Posterior cingulate gyrus (tissue), 11 donors: Measurements from ENCODE around the gene KRTCAP2.
"Not testable (repeated sequence)": the region's sequence is repeated elsewhere in the genome, so short reads cannot be mapped to it uniquely, and the experiment has no call there.

Source experiments
- DNase-seq, 10 donors: peaks; one replicate each; pipeline versions ENCODE4 v3.0.0 to v3.0.0-alpha.2; 2020 to 2021; ENCODE audit warnings: mixed read lengths in 3 of 10
- intact Hi-C: fragments of 100-400 bp; cut with DNase I; formaldehyde crosslinking; loops from one replicate; pipeline ENCODE4 v1.15.1; 2023

The KRTCAP2 gene

DNA sequence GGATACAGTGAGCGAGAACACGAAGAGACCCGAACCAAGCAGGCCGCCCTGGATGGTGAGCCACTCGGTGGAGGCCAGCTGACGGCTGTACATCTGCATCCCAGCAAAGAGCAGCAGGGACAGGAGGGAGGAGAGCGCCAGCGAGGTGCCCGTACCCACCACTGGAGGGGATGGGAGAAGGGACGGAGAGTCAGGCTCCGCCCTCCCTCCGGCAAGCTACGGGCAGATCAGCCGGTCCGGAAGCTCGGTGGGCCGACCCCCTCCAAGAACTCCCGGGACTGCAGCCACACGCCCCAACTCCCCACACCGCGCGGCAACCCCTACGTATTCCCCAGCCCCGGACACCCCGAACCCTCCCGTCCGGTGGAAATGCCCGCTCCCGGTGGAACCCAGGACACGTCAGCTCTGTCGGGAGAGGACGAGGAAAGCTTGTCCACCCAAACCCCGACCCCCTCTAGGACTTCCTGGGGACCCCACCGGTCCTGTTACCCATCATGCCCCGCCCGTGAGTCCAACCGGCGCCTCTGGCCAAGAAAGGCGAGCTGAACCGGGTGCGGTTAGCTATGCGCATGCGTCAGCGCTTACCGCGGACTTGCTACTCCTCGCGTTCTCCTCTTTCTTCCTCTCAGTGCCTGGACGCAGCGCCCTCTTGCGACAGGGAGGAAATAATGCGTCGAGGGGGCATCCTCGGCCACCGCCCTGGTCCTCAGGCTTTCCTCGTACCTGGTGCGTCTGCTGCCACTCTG lies at the start of gene KRTCAP2:
KRTCAP2 (minus strand) TSS at position 573 of the 746 bp plus-strand sequence; CDS start at position 493, 80 bp downstream.
- DNase-seq: peak; percentile 94 to 99 (median 96)
- intact Hi-C loops: no loop called here

DNA sequence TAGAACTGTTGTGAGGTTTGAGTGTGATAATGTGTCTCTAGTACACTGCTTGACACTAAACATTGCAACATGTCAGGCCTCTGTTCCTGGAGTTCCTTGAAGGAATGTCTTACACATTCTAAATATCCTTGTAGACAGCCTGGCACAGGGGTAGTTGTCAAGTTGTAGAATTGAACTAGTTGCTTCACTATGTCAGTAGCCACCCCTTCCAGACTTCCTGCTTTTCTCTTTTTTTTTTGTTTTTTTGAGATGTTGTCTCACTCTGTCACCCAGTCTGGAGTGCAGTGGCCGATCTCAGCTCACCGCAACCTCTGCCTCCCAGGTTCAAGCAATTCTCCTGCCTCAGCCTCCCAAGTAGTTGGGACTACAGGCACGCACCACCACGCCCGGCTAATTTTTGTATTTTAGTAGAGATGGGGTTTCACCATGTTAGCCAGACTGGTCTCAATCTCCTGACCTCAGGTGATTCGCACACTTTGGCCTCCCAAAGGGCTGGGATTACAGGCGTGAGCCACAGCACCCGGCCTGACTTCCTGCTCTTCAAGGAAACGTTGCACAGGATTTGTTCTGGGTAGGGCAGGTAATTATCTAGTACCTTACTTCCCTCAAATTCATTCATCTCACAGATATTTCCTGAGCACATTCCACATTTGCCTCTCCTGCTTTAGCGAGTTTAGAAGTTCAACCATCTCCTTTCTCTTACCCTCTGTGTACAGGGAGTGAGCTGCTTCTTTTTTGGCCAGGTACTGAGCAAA lies 47.3 kb upstream of the KRTCAP2 start:
- DNase-seq, intact Hi-C loops: not testable (repeated sequence)

DNA sequence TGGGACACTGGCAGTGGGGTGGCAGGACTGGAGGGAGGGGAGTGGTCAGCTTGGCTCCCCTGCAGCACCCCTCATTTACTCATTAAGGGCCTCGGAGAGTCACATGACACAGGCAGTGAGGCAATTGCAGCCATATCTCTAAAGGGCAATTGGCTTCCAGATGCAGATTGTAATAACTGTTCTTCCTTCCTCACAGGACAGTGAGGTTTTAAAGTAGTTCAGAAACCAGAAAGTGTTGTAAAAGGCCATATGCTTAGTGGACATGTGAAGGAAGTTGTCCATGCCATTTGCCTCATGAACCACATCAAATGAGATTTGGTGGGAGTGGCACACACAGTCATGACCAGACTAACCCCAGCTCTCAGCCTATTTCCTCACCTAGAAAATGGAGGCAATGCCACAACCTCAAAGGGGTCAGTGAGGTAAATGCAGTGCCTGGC lies 46.5 kb upstream of the KRTCAP2 start:
- peak in 6 of 10 donors; percentile 53 to 94 (median 62) for DNase-seq
- intact Hi-C loops: loop anchor here (1.0 kb wide), 1 partner anchor 22 kb away; a partner anchor contains a TSS

DNA sequence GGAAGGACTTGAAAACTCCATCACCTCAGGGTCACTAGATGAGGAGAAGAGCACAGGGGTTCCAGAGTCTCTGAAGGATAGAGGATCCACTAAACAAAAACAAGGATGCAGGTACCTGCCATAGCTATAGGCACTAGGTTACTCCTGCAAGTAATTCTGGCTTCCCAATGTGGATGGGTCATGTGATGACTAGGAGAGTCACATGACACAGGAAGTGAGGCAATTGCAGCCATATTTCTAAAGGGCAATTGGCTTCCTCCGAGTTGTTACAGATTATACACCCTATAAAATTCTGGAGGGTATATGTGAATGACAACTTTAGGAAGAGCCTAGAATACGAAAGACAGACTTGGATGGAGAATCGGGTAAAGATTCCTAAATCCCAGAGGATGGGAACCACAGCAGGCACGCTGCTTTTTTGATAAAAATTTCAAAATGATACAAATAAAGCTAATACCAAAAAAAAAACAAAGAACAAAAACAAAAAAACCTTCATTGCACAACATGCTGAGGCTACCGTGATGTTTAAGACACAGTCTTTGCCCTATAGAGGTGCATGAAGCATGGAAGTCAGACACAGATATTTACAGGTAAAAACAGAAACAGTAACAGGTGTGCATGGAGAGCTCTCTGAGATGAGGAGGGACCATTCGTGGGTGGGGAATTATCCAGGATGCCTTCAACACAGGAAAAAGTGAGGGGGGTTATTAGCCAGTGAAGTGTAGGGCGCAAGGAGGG lies 45.9 kb upstream of the KRTCAP2 start:
- peak in 5 of 10 donors; percentile 66 to 90 (median 68) for DNase-seq
- intact Hi-C loops: loop anchor here (1.0 kb wide), 1 partner anchor 22 kb away; a partner anchor contains a TSS

DNA sequence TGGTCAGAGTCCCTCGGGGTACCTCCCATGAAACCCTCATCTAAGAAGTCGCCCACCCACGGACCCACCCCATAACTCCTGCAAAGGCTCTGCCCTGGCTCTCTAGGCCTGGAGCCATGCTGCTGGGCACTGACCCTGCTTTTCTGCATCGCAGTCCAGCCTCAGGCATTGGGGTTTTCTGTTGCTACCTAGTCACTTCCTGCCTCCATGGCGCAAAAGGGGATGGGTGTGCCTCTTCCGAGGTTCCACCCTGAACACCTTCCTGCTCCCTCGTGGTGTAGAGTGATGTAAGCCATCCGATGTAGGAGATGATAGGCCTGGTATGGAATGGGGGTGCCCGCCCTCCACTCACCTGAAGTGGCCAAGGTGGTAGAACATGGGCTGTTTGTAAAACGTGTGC lies 41.6 kb upstream of the KRTCAP2 start:
- DNase-seq, intact Hi-C loops: not testable (repeated sequence)

DNA sequence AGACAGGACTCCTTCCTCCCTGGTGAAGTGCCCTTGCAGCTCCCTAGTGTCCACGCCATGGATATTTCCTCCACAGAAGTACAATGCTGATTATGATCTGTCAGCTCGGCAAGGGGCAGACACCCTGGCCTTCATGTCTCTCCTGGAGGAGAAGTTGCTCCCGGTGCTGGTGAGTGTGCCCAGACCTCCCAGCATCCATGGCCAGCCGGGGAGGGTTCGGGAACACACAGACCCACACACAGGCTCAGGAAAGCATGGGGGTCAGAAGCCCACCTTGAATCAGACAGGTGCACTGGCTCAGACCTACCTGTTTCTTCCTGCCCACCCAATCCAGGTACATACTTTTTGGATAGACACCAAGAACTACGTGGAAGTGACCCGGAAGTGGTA lies 38.9 kb upstream of the KRTCAP2 start:
- DNase-seq, intact Hi-C loops: not testable (repeated sequence)

DNA sequence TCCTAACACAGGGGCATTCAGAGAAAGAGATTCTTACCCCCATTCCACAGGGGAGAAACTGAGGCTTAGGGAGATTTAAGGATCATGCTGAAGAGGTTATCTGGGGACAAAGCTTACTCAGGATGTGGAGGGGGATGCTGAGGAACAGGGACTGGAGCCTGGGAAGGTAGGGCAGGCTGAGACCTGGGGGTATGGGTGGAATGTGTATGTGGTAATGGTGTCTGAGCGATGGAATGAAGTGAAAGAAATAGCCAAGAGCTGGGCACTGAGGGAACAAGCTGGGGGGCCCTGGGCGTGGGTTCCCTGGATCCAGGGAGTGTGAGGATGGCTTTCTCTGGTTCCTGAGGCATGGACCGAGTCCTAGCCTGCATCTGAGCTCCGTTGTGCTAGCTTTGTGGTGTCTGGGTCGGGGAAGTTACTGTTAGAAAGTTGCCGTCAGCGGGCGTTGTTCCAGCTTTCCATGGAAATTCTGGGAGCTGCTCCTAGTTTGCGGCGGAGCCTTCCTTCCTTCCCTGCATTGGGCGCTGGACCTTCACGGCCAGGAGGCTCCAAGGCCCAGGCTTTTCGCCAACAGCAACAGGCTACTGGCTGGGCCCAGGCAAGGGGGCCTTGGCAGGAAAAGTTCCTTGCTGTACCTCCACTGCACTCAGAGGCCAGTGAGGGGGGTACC lies 38.4 kb upstream of the KRTCAP2 start:
- DNase-seq, intact Hi-C loops: not testable (repeated sequence)

DNA sequence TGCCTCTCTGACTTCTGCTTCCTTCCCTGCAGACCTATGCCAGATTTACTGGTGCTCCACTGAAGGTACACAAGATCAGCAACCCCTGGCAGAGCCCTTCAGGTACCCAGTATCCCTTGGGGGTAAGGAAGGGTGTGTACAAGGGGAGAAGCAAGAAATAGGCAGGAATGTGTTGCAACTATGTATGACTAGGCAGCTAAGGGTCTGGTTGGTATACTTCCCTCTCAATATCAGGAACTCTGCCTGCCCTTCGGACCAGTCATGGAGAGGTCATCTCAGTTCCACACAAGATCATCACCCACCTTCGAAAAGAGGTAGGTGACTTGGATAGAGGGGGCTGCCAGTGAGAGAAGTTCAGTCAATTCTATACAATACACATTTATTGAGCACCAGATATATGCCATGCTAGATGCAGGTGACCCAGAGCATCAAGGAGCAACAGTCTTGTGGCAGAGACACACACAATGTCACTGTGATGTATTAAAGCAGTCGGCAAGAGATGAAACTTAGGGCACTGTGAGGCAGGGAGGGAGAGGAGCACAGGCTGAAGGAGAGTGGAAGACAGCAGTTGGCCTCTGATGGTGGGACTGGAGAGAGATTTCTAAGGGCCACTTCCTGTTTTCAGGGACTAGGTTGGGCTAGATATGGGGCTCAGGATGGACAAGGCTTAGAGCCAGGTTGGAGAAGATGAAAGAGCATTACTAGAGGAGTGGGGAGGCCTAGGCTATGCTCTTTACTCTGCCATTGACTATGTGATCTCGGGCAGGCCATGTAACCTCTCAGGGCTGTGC lies 37.4 kb upstream of the KRTCAP2 start:
- intact Hi-C loops: no loop called here
- DNase-seq: peak in 1 of 10 donors; percentile 27

DNA sequence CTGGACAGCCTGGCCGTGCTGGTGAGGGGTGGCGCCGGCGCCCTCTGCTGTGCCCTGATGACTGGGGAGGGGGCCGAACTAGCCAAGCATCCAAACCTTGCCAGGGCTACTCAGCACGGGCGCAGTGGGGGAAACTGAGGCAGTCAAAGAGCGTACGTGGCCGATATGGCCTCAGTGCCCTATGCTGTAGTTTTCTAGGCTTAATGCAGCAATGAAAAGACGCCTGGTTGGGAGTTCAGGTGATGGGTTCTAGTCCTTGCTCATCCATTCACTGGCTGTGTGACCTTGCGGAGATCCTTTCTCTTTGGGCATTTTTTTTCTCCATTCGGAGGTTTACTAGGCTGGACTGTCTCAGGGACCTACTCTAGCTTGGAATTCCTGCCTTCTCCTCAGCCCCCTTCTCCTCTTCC lies 36.2 kb upstream of the KRTCAP2 start:
- intact Hi-C loops: loop anchor here (5.0 kb wide), 1 partner anchor 33 kb away; a partner anchor contains a TSS
- DNase-seq: no peak

DNA sequence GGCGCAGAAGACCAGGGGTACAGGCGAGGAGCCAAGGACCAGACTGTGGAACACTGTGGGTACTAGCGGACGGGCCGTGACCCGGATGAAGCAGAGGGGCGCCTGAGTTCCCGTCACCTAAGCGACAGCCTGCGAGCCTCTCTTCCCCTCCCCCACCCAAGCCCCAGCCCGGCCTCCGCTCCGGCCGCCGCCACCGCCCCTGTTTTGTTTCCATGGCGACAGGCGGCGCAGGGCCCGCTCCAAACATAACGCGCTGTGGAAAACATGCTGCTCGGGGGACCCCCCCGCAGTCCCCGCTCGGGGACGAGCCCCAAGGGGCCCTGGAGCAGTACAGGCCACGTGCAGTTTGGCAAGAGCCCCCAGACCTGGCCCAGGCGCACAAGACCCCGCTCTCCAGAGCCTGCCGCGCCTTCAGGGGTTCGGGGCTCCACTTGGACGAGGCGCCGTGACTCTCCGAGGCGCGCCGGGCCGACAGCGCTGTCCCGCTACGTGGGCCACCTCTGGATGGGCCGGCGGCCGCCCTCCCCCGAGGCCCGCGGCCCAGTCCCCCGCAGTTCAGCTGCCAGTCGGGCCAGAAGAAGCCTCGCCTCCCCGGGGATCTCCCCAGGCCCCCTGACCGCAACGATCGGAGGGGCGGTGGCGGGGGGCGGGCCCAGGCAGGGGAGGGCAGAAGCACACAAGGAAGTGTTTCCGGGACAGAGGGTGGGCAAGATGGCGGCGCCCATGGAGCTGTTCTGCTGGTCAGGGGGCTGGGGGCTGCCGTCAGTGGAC lies 35.6 kb upstream of the KRTCAP2 start, which contains the start of gene MTX1:
MTX1 (plus strand) TSS at position 155 of the 771 bp plus-strand sequence; CDS start at position 265, 110 bp downstream.
- intact Hi-C loops: loop anchor here (5.0 kb wide), 1 partner anchor 34 kb away; a partner anchor contains a TSS
- DNase-seq: peak; percentile 80 to 98 (median 86)

DNA sequence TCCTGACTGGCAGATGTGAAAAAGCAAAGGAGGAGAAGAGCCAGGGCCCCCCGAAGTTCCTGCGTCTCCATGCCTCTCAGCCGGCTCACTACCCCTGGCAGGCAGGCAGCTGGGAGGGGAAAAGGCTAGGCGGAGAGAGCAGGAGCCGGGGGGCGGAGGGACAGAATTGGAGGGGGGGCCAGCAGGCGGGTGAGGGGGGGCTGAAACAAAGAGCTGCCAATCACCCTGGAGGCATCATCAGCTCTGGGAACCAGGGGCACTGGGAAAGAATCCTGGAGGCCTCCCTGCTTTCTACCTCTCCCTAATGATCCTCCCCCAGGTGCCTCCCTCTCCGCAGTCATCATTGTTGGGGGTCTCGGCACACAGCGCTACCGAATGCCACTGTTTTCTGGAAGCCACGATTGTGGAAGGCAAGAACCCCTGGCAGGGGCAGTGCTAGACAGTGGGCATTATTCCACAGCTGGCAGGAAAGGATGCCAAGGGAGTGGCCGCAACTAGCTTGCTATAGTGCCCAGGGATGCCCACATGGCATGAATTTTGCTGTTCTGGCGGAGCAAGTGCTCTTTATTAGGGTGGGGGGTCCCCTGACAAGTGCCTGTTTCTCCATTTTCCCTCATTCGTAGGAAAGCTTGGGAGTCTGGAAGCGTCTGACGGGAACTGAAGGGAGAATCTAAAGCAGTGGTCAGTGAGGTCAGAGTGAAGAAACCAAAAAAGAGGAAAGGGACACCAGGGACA lies 34.9 kb upstream of the KRTCAP2 start, which contains the start of gene THBS3:
THBS3 (minus strand) TSS at position 92 of the 735 bp plus-strand sequence; CDS start at position 71, 21 bp downstream.
- intact Hi-C loops: loop anchor here (5.0 kb wide), 1 partner anchor 34 kb away; a partner anchor contains a TSS
- DNase-seq: peak in 4 of 10 donors; percentile 42 to 87 (median 62)

DNA sequence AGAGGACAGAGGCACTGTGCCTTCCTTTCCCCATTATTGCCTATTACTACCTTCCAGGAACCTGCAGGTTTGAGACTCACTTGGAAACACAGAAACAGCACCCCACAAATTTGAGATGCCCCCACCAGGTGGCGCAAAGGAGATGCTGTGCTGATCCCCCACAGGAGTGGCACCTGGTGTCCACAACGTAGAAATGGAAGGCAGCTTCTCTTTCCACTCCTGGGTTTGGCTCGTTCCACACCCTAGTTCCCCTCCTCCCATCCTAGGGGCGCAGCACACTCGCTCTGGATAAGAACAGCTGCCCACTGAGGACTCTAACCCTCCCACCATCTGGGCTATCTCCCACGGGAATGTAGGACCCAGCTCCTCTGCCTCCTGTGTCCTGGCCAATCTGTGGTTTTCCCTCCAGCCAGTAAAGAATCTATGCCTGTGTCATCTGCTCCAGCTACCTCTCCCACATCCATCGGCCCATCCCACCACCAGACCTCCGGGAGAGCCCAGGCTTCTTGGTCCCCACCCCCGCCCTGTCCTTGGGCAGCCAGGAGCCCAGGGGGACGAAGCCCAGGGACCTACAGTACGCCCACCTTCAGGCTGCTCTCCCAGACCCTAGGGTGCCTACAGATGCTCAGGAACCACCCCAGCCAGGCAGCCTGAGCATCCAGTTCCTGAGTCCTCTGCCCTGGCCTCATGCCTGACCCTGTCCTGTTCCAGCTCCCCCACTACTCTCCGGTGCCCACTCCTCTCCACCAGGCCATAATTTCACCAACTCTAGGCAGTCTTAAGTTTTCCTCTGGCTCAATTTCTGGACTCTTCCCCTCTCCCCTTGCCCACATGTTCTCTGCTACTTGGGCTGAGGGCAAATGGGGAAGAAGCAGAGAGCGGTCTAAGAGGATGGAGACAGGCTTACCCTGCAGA lies 34.0 kb upstream of the KRTCAP2 start:
- intact Hi-C loops: loop anchor here (5.0 kb wide), 1 partner anchor 35 kb away; a partner anchor contains a TSS
- peak; percentile 69 to 96 (median 85) for DNase-seq

DNA sequence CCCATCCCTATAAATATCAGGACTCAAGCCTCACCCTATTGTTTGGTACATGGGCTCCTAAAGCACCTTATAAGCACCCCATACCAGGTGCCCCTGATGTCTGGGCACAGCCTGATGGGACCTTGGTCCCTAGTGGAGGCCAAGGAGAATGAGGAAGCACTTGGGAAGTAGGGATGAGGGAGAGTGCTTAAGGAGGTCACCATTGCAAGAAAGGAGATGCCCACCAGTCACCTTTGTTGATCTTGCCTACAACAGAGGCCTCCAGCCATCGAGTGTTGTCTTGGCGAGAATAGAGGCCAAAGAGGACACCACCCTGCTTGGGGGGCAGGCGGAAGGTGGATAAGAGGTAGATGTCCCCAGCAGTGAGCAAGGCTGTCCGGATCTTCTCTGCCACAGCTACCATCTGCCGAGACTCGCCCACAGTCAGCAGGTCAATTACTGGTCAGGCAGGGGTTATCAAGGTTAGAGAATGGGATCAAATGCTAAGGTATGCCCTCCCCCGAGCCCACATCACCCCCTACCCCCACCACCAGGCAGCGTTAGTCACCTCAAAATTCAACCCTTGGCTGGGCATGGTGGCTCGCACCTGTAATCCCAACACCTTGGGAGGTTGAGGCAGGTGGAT lies 33.0 kb upstream of the KRTCAP2 start:
- peak in 2 of 10 donors; percentile 3 to 42 for DNase-seq
- intact Hi-C loops: loop anchor here (5.0 kb wide), 1 partner anchor 36 kb away; a partner anchor contains a TSS

DNA sequence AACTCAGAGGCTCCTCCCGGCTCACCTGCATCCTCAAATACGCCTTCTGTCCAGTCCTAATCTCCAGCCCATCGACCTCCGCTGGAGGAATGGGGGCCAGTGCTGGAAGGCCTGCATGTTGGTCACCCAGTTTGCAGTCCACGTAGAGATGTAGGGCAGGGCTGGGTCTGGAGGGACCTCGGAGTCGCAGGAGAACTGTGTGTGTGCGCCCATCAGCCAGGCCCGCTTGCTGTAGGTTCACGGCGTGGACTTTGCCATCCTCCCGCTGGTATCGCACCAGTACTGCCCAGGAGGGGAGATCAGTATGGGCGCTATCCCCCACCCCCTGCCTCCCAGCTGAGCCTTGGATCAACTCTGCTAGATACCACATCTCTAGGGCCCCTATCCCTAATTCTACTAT lies 31.9 kb upstream of the KRTCAP2 start:
- intact Hi-C loops: loop anchor here (5.0 kb wide), 1 partner anchor 37 kb away; a partner anchor contains a TSS
- DNase-seq: peak in 3 of 10 donors; percentile 51 to 74 (median 70)

DNA sequence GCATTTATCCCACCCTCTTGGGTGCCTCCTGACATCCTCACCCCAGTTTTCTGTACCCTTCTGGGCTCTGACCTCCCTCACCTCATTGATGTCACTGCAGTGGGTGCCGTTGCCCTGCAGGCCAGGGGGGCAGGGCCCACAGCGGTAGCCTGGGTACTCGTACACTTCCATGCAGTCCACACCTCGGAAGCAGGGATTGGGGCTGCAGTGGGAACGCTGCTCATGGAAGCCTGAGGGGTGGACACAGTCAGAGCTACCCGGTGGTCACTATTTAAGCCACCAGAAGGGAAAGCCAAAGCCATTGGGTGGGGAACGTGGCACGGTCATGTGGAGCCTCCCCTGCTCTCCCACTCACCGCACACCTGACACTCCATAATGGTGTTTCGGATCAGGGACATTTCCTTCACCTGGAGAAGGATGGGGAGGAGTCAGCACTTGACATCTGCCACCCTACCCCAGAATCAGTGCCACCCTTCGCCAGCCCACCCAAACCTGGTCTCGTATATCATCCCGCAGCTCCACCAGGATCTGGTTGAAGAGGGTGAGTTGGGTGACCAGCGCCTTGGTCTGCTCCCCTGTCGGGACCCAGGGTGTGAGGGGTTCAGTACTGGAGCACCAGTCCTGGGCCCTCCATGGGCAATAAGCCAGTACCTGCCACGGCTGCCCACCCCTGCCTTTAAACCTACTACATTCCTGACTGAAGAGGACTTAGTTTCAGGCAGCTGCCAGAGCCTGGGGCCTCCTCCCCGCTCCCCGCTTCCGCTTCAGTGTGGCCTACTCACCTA lies 29.8 kb upstream of the KRTCAP2 start:
- intact Hi-C loops: no loop called here
- DNase-seq: peak in 3 of 10 donors; percentile 47 to 79 (median 67)
